ENCODE data around the gene PITPNC1.

Gene PITPNC1

DNA sequence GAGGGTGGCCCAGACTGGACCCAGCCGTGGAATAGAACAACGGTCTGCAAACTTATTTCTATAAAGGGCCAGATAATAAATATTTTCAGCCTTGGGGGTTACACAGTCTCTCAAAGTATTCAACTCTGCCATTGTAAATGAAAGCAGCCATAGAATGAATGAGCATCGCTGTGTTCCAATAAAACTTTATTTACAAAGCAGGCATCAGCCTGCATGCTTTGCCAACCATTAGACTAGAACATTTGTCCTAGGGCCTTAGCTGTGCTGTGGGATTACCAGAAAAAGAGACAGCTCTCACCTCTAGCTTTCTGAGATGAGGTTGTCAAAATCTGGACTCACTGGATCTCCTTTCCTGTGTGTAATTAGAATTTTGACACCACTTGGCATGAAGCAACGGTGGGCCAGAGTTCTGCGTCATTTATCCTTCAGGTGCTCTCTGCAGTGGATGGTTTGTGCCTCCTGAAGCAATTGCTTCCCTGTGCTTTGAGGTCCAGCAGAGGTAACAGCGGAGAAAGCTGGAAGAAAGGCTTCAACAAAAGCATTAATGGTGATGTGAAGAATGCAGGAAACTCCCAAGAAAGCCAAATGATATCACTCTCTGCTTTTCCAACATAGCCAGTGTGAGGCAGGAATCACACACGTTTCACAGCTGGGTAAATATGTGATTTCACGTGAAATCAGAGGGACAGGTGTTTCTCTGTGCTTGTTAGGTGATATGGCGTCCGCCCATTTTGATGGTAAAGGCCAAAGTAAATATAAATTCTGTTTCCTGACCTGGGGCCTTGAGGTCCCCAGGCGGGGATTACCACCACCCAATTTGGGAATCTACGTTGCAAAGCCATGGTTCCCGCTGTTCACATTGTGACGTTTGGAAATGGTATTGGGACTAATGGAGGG is 148.4 kb downstream of the PITPNC1 start:
- FAIRE-seq (no peak), DNase-seq (ENCODE audit: extremely low spot score, insufficient read length, low read depth) (no peak)

DNA sequence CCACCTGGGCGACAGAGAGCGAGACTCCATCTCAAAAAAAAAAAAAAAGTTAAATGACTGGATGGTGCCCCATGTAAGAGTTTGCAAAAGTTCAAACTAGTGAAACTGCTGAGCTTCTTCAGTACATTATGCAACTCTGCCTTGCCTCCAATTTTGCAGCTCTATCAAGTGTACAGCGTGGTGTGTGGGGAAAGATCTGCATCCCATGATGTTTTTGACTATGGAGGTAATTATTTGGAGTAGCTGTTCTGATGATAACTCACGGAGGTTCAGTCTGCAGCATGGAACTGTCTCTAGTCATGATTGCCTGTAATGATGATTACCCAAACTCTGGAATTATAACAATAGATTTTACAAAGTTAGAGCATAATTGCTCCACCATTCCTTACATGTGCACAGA is 149.6 kb downstream of the PITPNC1 start:
- FAIRE-seq (no peak), DNase-seq (ENCODE audit: extremely low spot score, insufficient read length, low read depth) (no peak)

DNA sequence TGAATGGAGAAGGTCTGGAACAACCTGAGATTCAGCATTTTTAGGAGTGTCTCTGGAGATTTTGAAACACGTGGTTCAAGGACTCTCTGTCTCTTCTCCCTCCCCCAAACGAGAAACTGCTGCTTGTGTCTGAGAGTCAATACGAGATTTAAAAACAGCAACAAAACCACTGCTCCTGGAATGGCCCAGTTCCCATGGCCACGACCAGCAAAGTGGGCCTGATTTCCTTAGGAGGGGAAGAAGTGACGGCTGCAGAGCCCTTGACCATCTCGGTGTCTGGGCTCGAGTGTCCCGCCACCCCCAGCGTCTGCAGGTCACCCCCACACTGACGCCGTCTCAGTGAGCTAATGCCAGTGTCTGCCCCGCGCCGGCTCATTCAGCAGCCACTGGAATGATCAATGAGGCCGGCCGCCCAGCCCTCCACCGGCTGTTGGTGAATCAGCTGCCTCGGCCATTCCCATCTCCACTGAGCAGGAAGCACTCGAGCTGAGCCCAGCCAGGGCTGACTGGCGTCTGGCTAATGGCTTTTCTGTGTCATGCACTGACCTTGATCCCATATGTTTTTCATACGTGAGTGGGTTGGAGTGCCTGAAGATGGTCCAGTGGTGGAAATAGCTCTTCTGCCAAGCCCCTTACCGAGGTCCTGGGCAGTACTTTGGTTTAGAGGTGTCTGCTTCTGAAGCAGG is 151.8 kb downstream of the PITPNC1 start:
- DNase-seq (ENCODE audit: extremely low spot score, insufficient read length, low read depth): no peak
- no peak for FAIRE-seq

DNA sequence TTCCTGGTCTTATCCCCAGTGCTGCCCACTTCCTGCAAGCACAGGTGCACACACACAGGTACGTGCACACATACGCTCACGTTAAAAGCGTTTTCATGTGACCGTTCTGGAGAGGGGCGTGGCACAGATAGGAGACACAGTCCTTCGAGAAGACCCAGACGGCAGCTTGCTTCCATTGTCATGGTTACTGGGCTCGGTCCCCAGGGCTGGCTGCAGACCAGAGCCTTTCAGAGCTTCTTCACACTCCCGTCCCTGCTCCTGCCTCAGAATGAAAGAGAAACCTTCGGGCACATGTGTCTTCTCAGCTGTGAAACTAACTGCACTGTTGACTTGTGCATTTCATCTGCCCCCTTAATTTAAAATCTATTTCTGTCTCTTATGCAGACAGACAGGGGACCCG is 154.2 kb downstream of the PITPNC1 start:
- FAIRE-seq: peak; percentile 84
- DNase-seq (ENCODE audit: extremely low spot score, insufficient read length, low read depth): peak; percentile 75

DNA sequence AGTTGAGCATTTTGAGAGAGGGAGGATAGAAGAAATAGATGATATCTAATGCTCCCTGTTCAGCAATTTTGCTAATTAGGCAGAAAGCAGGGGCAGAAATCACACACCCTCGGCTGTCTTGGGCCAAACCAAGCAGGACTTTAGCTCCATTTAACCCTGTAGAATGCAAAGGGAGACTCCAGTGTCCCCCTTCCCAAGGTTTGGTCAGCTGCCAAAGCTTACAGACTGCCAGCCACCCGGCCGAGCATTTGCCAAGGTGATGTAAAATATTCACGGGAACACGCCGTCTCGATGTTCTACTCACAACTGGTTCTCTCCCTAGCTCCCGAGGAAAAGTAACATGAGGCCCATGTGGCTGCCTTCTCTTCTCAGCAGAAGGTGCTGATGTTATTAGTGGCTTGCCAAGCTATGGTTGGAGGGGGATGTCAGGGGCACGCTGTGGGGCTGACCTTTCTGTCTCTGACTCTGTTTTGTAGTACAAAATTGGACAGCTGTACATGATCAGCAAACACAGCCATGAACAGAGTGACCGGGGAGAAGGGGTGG is 155.3 kb downstream of the PITPNC1 start:
- no peak for DNase-seq (ENCODE audit: extremely low spot score, insufficient read length, low read depth)
- no peak for FAIRE-seq

DNA sequence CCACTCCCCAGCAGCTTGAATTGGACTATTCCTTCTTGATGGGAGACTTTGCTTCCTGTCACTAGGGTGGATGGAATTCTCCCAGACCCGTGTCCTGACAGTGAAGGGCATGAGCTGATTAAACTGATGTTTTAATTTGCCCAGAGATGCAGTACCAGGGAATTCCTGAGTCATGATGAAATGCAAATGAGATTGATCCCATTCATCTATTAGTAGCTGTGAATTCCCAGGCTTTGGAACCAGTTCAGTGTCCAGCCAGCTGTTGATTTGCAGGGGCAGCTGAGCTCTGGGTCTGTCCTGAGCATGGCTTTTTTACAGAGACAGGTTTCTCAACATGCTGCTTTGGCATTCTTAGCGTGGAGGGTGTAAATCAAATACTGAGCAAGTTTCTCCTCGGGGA is 157.9 kb downstream of the PITPNC1 start:
- DNase-seq (ENCODE audit: extremely low spot score, insufficient read length, low read depth): no peak
- no peak for FAIRE-seq

DNA sequence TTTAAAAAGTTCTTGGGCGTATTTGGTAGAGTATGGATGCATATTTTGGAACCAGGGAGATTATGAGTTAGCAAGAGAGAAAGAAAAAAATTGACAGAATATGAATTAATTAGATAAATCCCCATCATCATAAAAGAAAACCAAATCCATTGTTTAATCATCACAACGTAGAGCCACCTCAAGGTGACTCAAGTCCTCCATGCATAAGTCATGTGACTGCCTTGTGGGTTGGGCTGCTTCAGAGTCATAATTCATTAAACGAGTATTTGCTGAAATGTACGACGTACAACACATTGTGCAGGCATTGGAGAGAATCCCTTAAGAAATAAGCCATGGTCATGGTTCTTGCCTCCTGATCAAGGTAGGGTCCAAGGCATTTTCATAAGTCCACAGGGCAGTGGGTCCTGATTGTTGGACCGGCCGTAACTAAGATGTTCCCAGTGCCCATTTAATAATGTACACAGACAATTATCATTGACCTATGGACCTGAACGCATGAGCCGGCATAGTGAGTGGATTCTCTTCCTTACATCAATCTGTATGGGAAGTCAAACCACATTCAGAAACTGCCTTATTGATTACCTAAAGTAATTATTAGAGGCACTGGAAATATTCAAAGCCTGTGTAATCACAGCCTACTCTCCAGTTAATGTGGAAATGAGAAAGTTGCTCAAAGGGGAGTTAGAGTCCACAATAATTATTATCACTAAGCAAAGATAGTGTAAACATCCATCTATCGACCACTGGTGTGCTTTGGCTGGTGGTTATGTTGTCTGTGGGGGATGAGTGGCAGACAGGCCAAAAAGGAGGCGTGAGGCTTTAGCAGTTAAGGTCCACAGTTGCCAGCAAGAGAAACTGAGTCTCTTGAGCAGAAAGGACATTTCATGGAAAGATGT is 165.4 kb downstream of the PITPNC1 start:
- DNase-seq (ENCODE audit: extremely low spot score, insufficient read length, low read depth): no peak

DNA sequence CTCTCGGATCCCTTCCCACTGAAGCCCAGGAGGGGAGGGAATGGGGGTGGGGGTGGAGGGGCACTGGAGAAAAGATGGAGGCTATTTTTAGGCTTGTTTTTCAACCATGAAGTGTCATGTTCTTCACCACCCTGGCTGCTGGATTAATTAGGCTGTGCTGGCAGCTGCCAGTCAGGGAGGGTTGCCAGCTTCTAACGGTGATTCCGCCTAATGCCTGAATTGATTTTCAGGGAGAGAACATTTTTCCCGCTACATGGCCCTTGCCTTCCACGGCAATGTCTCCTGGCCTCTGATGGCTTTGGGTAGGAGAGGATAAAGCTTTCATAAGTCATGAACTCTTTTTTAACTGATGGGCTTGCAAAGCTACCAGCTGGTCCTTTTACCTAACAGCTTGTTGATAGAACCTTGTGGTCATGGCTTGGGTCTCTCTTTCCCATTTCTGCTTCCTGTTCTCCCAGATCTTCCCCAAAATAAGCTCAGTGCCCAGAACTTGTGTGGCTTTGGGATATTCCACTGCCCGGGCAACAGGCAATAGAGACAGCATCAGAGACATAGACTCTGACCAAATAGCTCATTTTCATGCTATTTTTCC is 167.4 kb downstream of the PITPNC1 start:
- DNase-seq (ENCODE audit: extremely low spot score, insufficient read length, low read depth): no peak
- no peak for FAIRE-seq

More for the DNA sequence above, 165.4 kb downstream of the PITPNC1 start:
- no peak for FAIRE-seq

DNA sequence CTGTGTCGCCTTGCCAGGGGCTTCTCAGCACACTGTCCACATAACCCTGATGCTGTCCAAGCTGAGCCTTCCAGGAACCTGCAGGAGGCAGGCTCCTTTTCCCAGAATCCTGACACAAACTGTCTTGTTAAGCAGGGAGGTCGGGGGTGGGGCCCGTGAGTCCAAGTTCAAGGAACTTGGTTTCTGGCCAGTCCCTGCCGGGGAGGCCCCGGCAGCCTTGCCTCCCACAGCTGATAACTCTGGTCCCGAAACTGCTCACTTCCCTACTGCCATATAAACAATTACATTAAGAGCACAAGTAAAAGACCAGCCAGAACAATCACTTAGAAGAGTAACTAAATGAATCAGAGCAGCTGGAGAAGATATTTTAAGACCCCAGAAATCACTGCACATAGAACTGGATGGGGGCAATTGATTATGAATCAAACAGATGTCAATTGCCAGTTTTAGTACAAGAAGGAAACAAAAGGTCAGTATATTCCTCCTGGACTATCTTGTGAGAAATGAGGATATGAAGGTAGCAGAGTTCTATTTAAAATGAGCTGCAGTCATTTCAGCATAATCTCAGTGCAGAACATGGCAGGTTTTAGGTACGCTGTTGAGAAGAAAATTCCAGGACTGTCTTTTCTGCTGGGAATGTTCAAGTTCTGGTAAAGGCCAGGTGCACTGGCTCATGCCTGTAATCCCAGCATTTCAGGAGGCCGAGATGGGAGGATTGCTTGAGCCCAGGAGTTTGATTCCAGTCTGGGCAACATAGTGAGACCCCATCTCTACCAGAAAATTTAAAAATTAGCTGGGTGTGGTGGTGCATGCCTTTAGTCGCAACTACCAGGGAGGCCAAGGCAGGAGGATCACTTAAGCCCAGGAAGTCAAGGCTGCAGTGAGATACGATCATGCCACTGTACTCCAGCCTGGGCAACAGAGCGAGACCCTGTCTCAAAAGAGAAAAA is 169.8 kb downstream of the PITPNC1 start:
- DNase-seq (ENCODE audit: extremely low spot score, insufficient read length, low read depth) (peak; percentile 60), FAIRE-seq (peak; percentile 72)

DNA sequence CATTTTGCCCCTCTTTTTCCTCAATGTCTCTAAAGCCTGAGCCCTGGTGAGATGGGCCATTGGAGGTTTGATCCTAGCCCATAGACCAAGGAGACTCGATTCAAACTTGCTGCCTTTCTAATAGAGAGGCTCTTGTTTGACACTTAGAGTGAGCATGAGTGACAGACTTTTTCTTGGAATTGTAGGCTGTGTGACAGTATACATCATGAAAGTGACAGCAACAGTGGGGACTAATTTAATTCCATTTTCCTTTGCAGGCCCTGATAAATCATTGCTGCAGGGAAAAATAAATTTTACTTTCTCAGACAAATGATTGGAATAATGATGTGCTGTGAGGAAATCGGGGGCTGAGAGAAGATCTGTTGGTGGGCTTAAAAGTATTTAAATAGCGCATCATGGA is 171.6 kb downstream of the PITPNC1 start:
- FAIRE-seq (no peak), DNase-seq (ENCODE audit: extremely low spot score, insufficient read length, low read depth) (no peak)

DNA sequence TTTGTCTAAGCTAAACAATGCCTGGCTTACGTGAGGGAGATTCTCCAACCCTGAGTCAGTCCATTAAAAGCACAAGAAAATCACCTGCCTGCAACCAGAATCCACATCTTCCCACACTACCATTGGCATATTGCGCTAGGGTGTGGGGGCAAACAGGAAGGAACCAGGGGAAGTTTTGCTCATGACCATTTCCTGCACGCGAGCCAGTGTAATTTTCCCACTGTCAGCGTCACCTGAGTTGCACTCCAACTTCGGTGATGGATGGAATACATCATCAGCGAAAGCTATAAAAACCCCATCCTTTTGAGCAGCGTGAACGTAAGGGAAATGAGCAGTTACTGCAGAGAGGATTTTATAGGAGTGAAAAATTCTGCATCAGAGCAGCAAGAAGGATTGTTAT is 172.7 kb downstream of the PITPNC1 start:
- DNase-seq (ENCODE audit: extremely low spot score, insufficient read length, low read depth) (no peak), FAIRE-seq (no peak)

DNA sequence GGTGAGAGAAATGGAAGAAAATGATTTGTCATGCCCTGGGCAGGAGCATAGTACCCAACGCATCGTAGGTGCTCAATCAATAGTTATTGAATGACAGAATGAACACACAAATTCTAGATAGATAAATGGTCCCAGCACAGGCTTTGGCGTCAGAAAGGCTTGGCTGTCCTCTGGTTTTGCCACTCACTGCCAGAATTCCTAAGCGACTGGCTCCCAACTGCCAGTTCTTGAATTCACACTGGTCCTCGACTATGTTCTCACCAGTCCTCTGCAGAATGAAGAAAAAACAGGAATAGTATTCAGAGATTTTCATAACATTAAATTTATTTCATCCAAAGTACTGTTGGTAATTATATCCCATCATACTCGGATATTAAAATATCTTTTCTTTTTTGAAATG is 177.6 kb downstream of the PITPNC1 start:
- FAIRE-seq (no peak), DNase-seq (ENCODE audit: extremely low spot score, insufficient read length, low read depth) (no peak)

DNA sequence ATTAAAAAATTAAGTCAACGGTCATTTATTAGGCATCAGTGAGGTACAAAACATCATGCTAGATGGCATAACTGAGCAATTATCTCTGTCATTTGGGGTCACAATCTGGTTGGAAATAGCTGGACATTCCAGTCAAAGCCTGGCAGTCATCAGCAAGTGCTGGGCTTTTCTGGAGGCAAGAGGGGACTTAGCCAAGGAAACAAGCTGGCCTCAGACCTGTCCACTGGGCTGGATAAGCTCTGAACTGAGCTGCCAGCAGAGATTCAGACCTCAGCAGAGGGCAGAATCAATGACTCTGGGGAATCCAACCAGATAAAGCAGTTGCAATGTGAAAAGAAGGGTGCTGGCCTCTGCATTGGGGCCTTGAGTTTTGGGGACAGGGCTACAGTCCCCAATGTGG is 178.8 kb downstream of the PITPNC1 start:
- DNase-seq (ENCODE audit: extremely low spot score, insufficient read length, low read depth) (no peak), FAIRE-seq (no peak)

DNA sequence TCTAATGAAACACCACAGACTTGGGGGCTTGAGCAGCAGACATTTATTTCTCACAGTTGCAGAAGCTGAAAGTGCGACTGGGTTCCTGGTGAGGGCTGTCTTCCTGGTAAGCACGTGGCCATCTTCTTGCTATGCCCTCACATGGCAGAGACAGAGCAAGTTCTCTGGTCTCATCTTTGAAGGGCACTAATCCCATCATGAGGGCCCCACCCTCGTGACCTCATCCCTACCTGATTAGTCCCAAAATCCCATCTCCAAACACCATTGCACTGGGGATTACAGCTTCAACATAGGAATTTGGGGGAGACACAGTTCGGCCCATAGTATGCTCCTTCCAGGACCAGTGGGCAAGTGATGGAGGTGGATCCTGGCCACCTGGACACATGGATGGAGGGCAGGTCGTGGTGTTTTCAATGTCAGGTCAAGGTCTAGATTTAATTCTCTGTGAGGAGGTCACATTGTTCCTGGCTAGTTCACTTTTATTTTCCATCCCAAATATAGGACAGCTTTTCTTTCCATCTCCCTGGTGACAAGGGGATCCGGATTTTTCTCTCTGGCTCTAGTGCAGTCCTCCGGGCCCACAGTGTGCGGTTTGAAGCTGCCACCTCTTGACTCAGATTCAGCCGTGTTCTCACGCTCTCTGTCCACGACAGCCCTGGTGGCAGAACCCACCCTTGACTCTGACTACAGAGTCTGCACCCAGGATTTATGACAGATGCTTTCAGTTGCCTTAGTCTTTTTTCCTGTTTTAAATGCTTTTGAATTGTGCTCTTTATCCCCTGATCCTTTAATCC is 180.2 kb downstream of the PITPNC1 start:
- DNase-seq (ENCODE audit: extremely low spot score, insufficient read length, low read depth) (no peak), FAIRE-seq (no peak)

DNA sequence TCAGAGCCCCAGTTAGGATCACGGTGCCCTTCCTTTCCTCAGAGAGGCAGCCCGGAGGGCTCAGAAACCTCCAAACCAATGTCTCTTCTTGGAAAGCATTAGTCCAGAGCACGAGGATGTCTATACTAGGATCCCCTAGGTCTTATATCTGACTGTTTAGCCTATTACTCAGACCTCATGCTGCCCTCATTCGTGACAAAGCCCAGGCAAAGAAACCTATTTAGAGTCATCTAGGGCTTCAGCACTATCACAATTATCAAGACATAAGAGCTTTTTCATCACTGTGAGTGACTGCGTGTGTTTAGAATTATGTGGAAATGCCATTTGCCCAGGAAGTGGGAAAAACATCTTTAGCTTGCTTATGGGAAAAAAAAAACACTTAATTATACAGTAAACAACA is 180.8 kb downstream of the PITPNC1 start:
- DNase-seq (ENCODE audit: extremely low spot score, insufficient read length, low read depth) (no peak), FAIRE-seq (no peak)

DNA sequence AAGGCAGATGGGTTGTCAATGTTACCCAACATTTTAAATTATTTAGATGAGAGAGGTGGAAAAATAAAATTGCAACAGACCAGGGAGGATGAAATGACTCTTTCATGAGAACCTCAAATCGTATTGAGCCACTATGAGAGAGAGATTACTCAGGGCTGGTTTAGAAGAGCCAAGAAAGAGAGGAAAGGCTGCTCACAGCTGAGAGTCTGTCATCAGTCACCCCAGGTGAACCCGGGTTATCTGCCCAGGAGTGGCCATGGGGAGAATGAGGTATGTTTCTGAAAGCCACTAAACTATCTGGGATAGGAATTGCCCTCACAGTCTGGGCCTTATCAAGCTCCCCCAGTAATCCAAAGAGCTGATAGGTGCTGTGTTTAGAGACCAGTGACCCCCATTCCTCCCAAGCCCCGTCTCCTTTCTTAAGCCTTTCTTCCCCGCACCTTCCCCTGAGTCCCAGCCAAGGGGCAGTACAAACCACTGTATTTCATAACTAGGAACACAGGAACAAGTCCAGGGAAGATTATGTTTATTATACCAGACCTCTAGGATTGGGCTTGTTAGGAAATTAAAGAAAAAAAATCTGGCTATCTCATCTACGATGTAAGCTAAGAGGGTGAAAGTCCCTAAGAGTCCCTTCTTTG is 181.8 kb downstream of the PITPNC1 start:
- DNase-seq (ENCODE audit: extremely low spot score, insufficient read length, low read depth) (no peak), FAIRE-seq (no peak)

DNA sequence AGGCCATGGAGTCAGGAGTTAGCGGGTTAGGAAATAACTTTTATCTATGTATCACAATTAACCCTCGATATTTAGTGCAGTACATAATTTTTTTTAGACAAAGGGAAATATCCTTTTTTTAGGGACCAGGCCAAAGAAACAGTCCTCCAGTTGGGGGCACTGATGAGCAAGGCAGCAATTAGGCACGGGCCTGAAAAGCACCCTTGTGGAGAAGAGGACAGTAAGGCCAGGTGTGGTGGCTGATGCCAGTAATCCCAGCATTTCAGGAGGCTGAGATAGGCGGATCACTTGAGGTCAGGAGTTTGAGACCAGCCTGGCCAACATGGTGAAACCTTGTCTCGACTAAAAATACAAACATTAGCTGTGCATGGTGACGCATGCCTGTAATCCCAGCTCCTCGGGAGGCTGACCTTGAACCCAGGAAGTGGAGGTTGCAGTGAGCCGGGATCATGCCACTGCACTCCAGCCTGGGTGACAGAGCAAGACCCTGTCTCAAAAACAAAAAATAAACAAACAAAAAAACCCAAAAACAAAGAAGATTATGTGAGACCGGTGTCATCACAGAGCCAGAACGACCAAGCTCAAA is 182.4 kb downstream of the PITPNC1 start:
- FAIRE-seq: peak; percentile 31
- DNase-seq (ENCODE audit: extremely low spot score, insufficient read length, low read depth): no peak

Measured in GM18507 (cell line).